Activated CD4-positive, alpha-beta T cell treated with anti-CD3 and anti-CD28 coated beads for 24 hours (primary cell): ENCODE results near the gene KCNG2.

Experiments
- DNase-seq, 2 donors: peaks; one replicate each; pipeline ENCODE4 v3.0.0-alpha.2; 2020; ENCODE audit warnings: low read depth in 2 of 2

KCNG2 gene

DNA sequence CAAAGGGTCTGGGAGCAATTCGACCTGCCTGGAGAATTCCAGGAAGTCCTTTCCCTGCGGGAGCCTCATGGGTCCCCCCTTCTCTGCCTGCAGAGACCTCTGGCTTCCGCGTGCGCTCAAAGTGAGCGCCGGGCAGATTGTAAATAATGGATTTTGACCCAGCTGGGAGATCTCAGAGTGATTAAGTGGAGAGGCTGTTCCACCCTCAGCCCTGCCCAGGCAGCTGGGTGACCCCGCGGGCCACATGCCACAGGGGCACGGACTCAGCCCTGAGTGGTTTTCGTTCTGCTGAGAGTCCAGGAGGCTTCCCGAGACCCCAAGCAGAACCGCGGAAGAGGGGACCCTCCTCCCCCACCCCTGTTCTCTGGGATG lies 1.2 kb downstream of the KCNG2 start:
- no peak for DNase-seq

DNA sequence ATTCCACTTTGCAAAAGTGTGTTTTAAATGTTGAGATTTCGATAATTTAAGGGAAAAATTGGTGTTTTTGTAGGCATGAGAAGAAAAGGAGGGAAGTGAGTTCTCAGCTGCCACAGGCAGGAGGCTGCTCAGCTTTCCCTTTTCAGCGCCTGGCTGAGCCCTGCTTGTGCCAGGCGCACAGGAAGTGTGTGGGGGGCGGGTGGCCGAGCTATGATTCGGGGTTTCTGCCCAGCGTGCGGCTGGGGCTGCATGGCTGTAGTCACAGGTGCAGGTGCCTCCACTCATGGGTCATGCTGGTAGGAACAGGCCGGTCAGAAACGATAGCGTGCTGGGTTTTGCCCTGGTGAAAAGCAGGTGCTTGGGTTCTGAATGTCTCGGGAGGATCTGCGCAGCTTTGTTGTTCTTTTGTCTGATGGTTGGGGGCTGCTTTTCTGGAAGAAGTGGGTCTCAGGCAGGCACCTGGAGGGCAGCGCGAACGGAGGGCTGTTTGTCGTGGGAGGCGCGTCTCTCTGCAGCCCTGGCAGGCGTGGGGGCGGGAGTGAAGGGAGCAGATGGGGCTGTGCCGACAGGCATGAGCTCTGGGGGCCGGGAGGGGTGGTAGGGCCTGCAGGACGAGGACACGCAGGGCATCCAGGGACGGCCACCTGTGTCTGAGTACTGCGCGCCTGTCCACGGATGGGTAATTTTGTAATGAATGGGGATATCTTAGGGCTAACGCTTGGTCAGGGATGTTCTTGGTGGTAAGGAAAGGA lies 2.1 kb downstream of the KCNG2 start:
- DNase-seq, result no peak

DNA sequence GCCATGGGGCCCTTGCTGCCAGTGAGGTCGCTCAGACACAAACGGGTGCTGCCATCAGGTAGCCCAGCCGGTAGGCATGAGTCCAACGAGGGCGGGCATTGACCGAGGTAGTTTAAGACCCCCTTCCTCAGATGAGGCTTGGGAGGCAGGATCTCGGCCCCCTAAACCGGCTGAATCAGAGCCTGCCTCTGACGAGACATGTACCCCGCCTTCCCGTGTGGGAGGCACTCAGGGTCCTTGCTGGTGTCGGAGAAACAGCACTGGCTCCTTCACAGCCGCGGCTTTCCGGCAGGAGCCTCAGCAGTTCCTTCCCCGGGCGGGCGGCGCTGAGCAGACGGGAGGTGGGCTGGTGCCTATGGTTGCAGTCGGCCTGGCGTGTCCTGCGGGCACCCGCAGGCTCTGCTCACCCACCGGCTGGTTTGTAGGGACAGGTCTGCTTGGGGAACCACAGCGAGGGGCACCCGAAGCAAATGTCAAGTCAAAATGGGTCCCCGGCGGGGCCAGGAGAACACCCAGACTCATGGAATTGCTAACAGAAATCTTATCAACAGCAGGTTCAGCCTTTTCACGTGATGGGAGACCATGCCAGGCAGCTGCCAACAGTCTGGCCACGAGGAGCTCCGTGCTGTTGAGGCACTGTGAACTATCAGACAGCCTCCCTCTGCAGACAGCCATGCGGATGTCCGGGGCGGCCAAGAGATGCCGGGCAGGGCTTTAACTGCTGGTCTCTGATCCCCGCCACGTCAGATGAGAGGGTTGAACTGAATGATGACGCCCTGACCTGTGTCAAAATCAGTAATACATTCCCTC lies 2.8 kb downstream of the KCNG2 start:
- DNase-seq, result no peak

DNA sequence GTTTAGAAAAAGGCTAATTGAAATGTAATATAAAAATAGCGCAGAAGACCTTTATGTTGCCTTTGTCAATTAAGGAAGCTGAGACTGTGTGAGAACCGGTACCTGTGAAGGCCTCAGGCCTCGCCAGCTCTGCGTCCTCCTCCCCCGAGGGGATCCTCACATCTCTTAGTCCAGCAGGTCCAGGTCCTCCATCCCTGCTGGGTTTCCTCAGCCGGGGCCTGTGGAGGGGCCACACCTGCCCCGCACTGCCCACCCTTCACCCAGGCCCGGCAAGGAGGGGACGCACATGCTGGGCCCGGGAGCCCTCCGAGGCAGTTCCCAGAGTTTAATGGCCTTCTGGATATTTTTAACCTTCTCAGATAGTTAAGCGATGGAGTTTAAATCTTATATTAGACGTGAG lies 3.5 kb downstream of the KCNG2 start:
- no peak for DNase-seq

DNA sequence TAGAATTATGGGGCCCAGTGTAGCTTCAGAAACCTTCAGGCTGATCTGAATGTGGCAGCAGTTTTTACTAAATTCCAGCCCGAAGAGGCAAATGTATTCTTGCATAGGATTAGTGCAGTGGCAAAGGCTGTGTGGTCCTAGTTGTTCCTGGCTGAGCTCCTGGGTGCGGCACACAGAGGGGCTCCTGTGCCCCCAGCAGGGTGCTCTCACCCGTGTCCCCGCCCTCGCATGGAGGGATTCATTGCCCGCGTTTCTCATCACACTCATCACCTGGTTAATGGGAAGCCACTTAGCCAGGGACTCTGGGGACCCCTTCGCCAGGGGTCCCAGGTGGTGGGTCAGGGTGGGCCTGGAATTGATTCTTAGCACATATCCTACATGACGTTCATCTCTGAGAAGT lies 3.9 kb downstream of the KCNG2 start:
- no peak for DNase-seq

DNA sequence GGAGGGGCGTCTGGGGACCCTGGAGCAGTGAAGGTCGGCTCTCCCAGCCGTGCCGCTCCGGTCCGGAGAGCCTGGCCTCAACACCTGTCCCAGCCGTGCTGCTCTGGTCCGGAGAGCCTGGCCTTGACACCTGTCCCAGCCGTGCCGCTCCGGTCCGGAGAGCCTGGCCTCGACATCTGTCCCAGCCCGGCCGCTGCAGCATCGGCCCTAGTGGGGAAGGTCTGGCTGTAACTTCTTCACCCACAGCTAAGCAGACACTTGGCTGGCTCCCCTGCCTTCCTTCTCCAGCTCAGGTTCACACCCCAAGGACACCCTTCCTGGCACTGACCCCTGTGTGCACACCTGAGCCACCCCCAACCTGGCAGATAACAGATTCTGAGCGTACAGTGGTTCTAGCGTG lies 4.6 kb downstream of the KCNG2 start:
- DNase-seq, result no peak

DNA sequence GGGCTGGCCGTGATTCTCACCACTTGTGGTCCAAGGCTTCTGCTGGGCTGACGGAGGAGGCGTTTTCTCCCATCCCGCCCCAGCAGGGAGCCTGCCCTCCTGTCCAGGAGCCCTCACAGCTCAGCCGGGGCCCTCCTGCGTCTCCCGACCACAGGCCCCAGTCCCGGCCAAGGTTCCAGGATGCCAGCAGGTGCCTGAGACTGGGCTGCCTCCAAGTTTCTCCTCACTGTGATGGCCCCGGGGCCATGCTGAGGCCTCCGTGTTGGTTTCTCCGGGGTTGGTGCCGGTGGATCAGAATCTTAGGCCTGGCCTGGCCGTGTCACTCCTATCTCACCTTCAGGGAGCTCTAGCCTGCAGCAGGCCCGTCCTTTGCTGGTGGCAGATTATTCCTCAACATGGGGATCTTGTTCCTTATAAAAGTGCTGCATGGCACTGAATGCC lies 5.9 kb downstream of the KCNG2 start:
- no peak for DNase-seq

DNA sequence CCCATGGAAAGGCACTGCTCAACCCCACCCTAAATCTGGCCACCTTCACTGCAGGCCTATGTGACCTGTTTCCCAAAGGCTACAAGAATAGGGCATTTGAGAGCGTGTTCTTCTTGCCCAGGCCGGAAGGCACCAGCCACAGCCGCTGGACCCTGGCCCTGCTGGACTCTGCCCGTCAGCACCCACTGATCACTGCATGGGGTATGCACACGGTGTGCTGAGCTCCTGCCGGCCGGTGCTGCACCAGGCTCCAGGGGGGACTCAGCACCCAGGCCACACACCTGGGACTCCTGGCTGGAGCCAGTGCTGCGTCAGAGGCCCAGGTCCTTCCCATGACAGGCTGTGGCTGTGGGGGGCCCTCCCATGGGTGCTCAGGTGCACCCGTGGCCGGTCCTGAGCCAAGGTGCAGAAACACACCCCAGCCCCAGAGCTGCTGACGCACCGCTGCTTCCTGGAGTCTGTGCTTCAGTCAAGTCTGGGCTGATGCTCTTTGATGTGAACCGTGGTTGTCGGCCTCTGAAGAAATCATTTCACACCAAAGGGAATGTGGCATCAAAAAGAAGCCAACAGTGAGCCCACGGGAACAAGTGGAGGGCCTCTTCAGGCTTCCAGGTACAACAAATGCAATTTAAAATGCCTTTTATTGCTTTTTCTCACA lies 6.5 kb downstream of the KCNG2 start:
- no peak for DNase-seq

DNA sequence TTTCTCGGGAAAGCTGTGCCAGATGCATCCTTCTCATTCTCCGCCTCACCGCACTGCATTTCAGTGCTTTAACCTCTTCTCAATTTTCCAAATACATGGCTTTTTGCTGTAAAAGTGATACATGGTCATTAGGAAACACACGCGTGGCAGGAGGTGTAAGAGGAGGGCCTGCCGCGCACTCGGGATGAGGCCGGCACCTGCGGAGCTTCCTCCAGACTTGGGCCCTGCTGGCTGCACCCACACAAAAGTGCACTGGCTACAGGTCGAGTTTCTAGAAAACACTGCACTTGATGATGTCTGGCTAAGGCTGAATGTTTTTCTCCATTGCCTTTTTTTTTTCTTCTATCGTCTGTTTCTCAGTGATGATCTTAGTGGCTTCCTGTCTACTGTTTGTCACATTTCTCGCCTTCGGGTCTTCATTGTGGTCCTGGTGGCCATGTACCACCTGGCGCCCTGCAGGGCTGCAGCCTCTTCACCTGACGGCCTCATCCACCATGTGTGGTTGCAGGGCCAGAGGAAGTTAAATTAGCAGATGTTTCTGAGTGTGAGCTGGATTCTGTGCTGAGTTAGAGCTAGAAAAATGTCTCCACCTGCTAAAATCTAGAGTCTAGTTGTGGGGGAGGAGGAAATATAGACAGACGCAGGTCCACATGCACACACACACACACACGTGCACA lies 7.6 kb downstream of the KCNG2 start:
- no peak for DNase-seq

DNA sequence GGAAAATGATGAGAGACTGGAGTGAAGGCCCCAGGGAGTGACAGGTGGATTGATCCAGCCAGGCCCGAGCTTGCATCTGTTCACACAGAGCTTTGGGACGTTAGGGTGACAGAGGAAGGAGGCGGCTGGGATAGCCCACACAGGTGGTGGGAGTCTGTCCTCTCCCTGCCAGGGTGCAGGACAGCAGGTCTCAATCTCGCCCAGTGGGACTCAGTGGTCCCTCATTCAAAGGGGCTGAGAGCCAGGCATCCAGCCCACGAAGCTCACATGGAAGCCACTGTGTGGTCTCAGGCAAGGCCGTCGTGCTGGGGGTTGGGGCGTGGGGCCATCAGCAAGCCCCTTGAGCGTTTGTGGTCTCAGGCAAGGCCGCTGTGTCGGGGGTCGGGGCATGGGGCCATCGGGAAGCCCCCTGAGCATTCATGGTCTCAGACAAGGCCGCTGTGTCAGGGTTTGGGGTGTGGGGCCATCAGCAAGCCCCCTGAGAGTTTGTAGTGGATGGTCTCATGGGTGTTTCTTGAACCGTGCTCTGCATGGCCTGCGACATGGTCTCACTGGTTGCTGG lies 8.3 kb downstream of the KCNG2 start:
- DNase-seq, result no peak

DNA sequence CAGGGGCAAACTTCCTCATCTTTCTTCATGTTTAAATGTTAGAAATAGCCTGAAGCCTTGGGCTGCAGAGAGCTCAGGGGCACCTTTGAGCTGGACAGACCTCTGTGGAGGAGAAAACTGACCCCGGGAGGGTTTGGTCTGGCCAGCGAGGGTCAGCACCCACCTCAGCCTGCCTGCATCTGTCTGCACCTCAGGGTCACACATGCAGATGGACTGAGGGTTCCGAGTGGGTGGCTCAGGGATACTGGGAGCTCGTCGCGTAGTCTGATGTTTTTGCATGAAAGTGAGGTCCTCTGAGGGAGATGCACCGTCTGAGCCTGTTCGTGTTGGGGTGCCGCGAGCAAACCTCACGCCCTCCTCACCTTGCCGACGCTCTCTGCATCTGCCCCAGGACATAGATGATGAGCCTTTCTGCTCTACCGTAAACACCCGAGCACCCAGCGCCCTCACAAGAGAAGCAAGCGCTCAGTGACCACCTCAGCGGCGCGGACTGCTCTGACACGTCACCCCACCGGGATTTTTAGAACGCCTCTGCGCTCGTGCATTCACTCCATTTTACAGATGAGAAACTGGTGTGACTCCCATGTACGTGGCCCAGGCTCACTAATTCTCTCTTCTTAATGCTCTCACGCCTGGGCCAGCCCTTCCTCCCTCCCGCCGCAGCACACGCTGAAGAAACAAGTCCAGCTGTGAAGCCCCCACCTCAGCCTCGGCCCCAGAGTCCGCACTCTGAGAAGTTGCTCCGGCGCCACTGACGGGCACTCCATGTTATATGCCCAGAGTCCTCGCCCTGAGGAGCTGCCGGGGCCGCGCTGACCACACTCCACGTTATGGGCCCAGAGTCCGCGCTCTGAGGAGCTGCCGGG lies 9.5 kb downstream of the KCNG2 start:
- DNase-seq, result no peak

DNA sequence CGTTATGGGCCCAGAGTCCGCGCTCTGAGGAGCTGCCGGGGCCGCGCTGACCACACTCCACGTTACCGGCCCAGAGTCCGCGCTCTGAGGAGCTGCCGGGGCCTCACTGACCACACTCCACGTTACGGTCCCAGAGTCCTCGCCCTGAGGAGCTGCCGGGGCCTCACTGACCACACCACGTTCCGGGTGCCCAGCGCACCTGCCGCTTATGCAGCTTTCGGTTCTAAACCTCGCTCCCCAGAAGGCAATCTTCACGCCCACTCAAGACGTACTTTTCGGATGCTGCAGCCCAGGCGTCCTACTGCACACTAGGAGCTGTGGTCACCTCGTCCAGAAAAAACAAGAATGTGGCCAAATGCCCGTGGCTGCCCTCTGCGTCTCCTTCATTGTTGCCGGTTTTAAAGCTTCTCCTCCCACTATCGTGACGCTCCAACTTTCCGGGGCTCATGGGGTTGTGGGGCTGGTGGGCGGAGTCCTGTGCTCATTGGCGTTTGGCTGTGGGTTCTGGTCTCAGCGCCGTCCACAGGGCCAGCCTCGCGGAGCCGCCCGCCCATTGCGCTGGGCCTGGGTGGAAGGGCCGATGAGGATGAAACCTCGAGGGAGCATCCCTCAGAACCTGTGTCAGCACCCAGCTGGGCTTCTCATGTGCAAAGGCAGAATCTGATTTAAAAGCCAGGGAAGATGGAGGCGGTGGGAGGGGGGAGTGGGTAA lies 11.9 kb downstream of the KCNG2 start:
- DNase-seq, result no peak

DNA sequence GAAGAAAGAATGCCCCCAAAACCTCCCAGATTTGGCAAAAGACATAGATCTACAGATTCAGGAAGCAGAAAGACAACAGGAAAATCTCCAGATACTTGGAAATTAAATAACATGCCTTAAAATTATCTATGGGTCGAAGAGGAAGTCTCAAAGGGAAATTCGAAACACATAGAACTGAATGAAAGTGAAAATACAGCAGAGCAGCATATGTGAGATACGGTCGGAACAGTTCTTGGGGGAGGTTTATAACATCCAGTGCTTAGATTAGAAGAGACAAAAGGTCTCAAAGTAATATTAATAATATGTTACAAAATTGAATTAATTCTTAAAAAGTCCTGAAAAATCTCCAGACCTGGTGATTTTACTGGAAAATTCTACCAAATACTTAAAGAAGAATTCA lies 14.3 kb downstream of the KCNG2 start:
- DNase-seq, result no peak

DNA sequence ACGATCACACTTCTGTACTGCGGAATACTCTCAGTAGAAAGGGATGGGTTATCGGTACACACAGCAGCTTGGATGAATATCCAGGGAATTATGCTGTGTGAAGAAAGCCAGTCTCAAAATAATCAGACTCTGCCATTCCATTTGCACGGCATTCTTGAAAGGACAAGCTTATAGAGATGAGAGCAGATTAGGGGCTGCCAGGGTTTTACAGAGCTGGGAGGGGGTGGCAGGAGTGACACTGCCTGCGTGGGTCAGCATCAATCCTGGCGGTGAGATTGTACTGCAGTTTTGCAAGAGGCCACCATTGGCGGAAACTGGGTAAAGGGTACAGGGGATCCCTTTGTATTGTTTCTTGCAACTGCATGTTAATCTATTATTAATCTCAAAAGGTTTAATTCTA lies 16.6 kb downstream of the KCNG2 start:
- DNase-seq, result no peak

DNA sequence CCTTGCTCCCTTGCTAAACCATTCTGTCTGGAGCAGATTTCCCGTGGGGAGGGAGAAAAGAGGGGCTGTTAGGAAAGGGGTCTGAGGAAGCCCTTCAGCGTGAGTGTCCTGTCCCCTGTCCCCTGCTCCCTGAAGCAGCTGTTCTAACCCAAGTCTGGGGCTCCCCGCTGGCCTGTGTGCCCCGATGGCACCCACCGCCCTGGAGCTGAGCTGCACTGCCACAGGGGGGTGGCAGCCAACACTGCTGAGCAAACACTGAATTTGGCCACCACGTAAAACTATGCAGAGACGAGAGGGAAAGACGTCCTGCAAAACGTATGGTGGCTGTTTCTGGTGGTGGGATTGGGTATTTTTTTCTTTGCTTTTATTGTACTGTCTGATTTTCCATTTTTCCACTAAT lies 17.9 kb downstream of the KCNG2 start:
- DNase-seq, result no peak

DNA sequence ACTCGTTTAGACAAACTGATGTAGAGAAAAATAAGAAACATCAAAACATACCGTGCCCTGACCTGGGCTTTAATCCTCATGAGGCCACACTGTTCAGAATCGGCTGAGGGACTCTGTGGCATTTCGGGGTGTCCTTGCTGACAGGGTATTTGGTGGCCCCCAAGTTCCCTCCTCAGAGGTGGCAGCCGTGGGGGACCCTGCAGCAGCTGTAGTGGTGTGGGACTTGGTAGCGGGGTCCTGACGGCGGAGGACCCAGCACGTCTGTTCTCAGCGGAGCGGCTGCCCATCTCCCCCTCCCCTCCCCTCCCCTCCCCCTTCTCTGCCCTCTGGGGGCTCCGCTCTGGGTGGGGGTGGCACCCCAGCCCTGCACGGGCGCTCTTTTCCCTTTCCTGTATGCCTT lies 18.4 kb downstream of the KCNG2 start:
- DNase-seq, result no peak

DNA sequence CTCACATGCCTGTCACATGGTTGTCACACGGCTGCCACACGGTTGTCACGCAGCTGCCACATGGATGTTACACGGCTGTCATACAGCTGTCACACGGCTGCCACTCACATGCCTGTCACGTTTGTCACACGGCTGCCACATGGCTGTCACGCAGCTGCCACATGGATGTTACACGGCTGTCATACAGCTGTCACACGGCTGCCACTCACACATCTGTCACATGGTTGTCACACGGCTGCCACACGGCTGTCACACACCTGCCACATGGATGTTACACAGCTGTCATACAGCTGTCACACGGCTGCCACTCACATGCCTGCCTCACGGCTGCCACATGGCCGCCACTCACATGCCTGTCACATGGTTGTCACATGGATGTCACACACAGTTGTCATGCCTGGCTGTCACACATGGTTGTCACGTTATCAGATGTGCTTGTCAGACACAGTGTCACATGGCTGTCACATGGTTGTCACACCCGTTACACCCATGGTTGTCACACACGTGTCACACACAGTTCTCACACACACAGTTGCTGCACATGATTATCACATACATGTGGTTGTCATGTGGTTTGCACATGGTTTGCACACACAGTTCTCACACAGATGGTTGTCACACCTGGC lies 19.4 kb downstream of the KCNG2 start:
- no peak for DNase-seq

DNA sequence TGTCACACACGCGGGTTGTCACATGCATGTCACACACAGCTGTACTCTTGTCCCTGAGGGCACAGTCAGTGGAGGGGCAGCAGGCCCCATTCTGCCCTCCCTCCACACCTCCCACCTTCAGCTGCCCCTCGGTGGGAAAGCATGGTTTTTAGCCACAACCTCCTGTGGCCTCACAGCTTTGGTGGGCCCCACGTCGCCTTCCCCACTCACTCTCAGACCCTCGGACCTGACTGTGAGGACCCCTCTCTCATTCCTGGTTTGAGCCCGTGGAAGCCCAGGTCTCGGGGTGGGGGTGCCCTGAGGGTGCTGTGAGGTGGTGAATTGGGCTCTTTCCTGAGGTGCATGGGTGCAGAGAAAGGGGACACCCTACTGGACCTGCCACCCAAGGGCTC lies 19.9 kb downstream of the KCNG2 start:
- no peak for DNase-seq

DNA sequence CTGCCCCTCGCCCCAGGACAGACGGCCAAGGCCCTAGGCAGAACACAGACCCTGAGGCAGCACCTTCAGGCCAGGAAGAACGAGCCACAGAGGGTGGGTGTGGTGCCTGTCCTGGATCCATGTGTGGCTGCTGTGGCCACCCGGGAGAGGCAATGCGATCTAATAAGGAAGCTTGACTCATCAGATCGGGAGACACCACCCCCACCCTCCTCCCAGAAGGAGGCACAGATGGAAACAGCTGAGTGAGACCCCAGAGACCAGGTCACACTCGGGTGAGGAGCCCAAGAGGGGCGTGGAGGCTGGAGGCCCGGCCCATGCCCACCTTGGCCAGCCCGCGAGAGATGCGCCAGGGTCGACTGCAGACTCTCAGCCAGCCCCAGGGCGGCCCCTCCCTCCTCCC lies 20.3 kb downstream of the KCNG2 start:
- no peak for DNase-seq

DNA sequence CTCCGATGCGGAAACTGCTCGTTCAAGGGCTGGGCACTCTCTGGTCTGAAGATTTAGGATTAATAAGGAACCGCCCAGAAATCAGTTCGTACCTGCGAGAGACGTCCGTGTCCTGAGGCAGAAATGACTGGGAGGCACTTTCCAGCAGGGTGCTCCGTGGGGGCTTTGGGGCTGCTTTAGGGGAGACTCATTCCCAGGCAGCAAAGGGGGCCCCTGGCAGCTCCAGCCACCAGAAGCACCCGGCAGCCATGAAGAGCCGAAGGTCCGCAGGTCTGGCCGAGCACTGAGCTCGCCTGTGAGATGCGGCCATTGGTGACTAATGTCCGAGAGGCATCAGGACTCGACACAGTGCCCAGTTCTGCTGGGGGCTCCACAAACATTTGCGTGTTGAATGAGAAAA lies 20.9 kb downstream of the KCNG2 start:
- no peak for DNase-seq
